CMK (cell line): Measurements from ENCODE around the gene GNB2.

Source experiments
- DNase-seq: peaks from one replicate; pipeline ENCODE4 v3.0.0-alpha.2; 2010; ENCODE audit warnings: low read depth

The GNB2 gene

GRCh38 chr7:100726996-100727761 lies 53.6 kb downstream of the GNB2 start:
- no peak for DNase-seq

GRCh38 chr7:100728196-100728595 lies 54.7 kb downstream of the GNB2 start:
- no peak for DNase-seq
